NCI-H2171 (cell line): ENCODE measurements around the gene CDK2AP2.
A peak's percentile ranks its signal among the peaks of the same experiment; 100 is the strongest.
"Not testable (repeated sequence)": the region's sequence is repeated elsewhere in the genome, so short reads cannot be mapped to it uniquely, and the experiment has no call there.

ENCODE experiments used
- DNase-seq: peaks from one replicate; lab custom pipeline; 2025; lab: John Stamatoyannopoulos, UW

The CDK2AP2 gene, protein sequence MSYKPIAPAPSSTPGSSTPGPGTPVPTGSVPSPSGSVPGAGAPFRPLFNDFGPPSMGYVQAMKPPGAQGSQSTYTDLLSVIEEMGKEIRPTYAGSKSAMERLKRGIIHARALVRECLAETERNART

DNA sequence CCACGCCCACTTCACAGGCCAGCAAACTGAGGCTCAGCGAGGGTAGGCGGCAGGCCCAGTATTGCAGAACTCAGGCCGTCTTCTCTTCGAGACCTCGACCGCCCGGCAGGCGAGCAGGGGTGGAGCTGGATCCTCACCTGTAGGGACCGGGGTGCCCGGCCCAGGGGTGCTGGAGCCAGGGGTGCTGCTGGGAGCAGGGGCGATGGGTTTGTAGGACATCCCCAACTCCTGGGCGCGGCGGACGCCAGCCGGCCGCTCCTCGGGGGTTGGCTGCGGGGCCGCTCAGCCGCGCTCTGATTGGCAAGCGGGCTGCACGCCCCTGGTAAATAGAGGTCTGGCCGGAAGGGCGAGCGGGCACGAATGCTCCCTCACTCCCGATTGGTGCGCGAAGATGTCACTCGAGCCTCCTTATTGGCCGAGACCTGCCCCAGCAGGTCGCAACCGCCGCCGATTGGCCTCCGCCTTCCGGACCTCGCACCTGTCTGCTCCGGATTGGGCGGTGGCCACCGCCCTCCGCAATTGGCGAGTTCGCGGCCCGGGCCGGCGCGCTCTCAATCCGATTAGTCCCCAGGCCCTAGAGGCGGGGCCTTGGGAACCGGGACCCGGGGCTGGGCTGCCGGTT is at the start of gene CDK2AP2:
CDK2AP2 (minus strand) TSS at position 299 of the 622 bp plus-strand sequence; CDS start at position 219, 80 bp downstream.
- DNase-seq = peak; percentile 99

DNA sequence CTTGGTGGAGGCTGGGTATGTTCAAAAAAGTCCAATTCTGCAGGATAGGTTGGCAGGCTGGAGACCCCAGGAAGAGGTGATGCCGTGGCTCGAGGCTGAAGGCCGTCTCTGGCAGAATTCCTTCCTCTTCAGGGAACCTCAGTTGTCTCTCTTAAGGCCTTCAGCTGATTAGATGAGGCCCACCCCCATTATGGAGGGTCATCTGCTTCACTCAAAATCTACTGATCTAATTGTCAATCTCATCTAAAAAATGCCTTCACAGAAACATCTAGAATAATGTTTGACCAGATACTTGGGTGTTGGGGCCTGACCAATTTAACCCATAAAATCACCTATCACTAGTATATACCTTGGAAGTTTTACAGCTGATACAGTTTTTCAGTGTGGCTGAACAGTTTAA is 48.3 kb upstream of the CDK2AP2 start:
- DNase-seq = no peak

DNA sequence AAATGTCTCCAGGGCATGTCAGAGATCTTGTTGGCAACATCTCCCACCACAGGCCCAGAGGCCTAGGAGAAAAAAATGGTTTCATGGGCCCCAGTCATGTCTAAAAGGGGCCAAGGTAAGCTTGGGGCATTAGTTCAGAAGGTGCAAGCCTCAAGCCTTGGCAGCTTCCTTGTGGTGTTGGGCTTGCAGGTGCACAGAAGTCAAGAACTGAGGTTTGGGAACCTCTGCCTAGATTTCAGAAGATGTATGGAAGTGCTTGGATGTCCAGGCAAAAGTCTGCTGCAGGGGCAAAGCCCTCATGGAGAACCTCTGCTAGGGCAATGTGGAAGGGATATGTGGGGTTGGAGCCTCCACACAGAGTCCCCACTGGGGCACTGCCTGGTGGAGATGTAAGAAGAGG is 43.7 kb upstream of the CDK2AP2 start:
- DNase-seq = not testable (repeated sequence)

DNA sequence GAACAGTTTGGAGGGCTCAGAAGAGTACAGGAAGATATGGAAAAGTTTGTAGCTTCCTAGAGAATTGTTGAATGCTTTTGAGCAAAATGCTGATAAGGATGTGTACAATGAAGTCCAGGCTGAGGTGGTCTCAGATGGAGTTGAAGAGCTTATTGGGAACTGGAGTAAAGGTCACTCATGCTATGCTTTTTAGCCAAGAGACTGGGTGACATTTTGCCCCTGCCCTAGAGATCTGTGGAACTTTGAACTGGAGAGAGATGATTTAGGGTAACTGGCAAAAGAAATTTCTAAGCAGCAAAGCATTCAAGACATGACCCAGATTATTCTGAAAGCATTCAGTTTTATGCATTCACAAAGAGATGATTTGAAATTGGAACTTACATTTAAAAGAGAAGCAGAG is 43.2 kb upstream of the CDK2AP2 start:
- DNase-seq = no peak

DNA sequence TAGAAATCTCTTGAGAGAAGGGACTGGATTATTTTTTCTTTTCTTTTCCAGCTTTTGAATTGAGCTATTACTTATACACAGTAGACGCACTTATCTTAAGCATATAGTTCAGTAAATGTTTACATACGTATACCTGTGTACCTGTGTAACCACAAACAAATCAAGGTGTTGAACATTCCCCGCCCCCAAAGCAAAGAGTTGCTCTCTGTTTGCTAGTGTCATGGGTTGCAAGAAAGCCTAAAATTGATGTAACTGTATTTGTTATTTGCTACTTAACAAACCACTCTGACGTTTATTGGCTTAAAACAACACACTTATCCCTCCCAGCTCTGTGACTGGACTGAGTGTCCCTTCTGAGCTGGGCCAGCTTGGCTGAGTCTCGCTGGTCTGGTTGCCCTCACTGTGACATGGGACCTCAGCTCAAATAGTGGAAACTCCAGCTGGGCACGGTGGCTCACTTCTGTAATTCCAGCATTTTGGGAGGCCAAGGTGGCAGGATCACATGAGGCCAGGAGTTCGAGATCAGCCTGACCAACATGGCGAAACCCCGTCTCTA is 40.7 kb upstream of the CDK2AP2 start:
- no peak for DNase-seq

DNA sequence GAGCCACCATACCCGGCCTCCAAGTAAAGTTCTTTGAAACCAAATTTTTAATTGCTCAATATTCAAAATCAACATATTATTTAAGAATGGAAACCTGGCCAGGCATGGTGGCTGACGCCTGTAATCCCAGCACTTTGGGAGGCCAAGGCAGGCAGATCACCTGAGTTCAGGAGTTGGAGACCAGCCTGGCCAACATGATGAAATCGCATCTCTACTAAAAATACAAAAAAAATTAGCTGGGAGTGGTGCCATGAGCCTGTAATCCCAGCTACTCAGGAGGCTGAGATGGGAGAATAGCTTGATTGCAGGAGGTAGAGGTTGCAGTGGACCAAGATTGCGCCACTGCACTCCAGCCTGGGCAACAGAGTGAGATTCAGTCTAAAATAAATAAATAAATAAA is 40.1 kb upstream of the CDK2AP2 start:
- not testable (repeated sequence) for DNase-seq

DNA sequence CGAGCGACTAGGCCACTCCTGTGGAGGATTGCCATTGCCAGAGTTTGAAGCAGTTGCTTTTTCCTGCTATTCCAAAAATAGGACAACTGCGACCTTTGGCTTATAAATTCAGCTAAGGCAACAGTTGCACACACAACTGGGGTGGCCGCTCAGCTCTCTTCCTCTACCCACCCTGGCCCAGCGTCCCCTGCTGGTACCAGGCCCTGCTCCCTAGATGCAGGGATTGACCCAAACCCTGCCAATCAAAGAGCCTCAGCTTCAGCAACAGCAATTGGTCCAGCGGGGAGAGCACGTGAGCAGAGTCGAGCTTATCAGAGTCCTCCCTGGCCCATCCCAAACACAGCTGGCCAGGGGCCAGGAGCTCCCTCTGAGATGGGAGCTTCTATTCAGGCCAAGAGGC is 37.3 kb upstream of the CDK2AP2 start:
- DNase-seq = no peak

DNA sequence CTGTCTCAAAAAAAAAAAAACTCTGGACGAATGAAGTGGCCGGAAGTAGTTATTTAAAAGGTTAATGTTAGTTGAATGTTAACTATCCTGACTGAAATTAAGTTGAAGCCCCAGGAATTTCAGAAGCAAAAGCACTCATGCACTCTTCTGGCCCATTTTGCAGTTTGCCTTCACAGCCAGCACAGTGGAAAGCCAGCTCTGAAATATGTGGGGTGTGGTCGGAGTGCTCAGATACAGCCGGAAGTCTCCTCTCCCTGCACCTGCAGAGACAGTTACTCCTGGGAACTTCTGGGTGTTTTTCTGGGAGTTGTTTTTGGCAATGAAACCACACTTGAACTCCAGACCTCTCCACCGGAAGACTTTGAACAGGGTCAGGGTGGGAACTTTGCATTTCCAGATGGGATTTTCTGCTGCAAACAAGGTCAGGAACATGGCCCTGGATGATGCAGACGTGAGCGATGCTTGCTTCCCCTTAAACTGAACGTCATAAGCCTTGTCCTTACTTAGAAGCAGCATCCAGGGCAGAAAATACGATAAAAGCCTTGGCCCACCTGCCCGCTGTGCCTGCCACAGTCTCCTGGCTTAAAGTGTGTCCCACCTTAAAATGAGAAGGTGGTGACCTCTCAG is 36.8 kb upstream of the CDK2AP2 start:
- DNase-seq = no peak

DNA sequence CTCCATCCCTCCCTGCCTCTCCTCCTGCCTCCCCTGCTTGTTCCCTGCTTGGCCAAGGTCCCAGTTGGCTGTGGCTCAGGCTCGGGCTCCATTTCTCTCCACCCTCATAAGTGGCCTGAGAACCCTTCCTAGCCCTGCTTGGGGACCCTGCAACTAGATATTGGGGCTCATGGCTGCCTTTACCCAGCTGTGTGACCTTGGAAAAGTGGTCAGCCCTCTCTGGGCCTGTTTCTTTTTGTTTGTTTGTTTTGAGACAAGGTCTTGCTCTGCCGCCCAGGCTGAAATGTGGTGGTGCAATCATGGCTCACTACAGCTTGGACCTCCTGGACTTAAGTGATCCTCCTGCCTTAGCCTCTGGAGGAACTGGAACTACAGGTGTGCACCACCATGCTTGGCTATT is 35.6 kb upstream of the CDK2AP2 start:
- DNase-seq = no peak

DNA sequence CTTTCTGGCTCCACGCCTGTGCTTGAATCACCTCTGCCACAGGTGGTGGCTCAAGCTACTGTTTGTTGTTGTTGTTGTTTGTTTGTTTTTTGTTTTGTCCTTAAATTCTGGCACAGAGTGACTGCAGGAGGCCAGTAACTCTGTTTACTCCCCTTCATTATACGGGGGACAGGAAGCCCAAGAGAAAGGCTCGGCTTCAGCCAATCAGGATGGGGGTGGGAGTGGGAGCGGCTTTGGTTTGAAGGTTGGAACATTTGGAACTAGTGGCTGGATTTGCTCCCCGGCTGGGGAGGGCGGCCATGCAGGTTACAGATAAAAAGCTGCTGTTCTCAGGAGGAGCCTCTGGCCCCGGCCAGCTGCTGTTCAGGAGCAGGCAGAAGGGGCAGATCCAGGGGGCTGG is 35.0 kb upstream of the CDK2AP2 start:
- no peak for DNase-seq

DNA sequence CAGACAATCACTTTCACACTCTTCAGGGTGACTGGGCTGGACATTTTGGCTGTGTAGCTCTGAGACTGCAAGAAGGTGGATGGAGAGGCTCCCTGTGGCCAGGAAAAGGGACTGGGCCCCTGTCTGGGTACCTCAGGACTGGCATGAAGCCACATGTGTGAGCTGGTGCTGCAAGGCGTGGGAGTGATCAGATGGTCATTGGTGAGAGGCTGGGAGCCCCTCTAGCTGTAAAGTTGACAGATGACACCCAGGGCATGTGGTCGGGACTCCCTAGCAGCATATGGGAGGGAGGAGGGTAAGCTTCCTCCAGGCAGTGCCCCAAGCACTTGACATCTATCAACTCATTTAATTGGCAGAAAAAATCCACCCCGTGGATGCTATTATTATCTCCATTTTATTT is 34.2 kb upstream of the CDK2AP2 start:
- DNase-seq = no peak

DNA sequence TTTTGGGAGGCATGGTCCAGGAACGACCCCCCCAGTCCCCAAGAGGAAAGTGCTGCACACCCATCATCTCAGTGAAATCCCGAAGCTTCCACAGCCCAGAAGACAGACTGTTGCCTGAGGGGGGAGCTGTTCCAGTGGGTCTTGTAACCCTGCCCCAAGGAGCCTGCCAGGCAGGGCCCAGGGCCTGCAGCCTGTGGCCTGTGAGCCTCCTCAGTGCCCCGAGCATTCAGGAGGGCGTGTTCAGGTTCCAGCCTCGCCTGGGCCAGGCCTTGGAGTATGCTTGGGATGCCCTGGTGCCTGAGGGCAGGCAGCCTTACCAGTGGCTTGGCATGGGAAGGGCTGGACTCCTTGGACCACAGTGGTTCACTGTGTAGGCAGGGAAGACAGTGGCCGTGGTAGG is 33.2 kb upstream of the CDK2AP2 start:
- DNase-seq = no peak

DNA sequence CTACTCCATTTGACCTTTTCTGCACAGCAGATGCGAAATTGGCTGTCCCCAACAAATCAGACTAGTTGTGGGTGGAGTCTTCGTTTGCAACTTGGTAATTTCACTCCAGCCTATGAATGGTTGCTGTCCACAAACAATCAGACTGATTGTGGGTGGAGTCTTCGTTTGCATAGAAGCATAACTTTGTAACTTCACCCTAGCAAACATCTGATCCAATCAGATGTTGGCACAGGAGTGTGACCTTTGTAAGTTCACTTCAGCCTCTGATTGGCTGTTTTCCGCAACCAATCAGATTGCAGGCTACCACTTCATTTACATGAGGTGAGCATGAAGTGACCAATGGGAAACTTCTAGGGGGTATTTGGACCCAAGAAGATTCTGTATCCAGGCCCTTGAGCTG is 31.6 kb upstream of the CDK2AP2 start:
- no peak for DNase-seq

DNA sequence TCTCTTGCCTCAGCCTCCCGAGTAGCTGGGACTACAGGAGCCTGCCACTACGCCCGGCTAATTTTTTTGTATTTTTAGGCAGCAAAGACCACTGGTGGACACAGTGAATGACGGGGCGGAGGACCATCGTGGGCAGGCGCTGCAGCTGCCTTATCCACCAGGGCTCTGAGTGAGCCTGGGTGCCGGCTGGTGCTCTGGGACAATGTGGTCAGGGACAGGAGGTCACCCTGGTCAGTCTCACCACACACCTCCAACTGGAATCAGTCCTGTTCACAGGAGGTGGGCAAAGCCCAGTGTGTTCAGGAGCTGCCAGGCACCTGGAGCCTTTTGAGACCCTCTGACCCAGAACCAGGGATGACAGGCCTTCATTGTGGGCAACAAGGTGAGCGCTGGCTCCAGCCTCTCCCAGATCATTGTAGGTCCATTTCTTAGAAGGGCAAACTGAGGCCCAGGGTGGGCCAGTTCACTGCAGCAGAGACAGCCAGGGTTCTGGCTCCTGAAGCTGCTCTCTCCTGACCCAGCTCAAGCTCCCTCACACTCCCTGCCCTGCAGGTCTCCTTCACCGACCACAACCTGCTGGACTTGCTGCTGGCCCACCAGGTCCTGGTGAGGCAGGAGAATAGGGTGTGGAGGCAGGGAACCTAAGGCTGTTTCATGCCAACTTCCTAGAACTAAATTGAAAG is 31.0 kb upstream of the CDK2AP2 start:
- DNase-seq = no peak

DNA sequence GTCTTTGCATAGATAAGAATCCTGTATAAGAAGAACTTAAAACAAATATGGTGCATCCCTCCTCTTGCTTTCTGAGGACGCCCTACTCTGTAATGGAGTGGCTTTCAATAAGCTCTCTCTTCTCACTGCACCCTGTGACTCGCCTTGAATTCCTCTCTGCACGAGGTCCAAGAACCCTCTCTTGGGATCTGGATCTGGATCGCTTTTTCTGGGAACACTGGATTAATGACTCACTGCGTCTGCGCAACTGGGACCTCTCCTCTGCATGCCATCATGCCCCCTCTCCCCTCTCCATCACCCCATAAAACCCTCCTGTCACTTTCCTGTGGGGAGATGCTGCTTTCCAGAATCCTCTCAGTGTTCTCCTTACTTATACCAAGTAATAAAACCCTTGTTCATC is 30.3 kb upstream of the CDK2AP2 start:
- DNase-seq = no peak

DNA sequence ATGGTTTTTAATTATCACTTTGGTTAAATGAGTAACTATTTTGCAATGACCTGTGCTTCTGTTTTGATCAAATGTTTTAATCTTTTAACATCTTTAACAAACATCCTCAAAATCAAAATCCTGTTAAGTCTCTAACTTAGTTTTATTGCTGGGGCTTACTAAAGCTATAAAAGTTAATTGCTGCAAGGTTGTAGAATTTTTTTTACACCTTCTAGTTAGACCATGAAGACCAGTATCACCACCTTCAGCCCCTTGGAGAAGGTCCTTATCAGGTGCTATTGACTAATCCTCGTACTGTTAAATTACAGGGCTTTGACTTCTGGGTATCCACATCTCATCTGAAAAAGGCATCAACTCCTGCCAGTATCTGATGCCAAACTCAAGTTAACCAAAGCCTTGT is 27.6 kb upstream of the CDK2AP2 start:
- no peak for DNase-seq

DNA sequence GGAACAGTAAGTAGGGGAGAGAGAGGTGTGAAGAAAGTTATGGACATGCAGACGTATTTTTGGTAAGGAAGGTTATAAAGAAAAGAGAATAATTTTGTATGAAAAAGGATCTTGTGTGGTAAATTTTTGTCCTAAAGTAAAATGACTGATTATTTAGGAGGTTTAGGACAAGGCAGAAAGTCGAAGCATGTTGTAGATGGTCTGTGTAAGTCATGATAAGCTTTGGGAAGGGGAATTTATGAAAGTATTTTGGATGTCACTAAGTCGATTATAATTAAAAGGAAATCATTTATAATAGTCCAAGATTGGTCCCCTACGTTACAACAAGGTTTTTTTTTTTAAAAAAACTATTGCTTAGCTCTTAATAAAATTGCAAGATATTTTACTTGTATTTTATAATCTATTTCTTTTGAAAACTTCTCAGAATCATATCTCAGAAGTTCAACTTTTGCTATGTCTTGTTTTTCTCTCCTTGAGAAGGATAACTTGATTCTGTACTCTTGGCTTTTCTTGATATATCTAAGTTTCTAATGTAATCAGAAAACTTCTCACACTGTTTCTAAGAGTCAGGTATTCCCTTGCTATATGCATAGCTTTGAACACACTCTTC is 26.2 kb upstream of the CDK2AP2 start:
- DNase-seq = no peak

DNA sequence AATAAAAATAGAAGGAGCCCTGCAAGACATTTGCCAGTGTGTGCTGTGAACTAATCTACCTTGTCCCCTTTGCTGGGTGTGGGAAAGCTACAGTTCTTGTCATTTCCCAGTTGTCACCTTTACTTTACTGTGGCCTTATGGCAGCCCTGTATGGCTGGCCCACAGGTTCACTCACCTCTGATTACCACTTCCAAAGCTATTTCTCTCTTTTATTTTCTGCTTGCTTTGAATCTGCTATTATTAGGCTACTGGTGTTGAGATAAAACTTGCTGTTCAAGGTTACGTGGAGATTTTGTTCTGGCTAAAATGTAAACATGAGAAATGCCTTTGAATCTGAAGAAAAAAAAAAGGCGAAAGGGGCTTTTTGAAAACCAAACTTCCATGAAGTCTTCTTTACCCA is 24.9 kb upstream of the CDK2AP2 start:
- DNase-seq = no peak

DNA sequence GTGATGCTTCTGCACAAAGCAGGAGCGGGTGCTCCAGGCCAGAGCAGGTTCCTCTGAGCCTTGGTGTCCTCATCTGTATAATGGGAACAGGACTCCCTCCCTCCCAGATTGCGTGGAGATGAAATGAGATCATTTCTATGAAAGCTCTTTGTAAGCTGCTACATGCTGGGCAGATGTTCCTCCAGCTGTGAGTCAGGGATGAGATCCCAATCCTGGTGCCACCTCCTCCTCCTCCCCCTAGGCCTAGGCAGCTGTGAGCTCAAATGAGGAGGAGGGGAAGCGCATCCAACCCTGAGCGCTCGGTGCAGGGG is 22.3 kb upstream of the CDK2AP2 start:
- DNase-seq = no peak

DNA sequence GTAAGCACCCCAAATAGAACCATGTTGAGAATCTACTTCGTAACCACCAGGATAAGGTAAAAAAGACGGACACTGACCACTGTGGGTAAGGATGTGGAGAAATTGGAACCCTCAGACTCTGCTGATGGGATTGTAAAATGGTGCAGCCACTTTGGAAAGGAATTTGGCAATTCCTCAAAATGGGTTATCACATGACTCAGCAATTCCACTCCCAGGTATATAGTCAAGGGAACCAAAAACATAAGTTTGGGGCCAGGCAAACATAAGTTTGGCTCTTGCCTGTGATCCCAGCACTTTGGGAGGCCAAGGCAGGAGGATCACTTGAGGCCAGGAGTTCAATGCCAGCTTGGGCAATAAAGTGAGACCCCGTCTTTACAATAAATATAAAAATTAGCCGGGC is 20.4 kb upstream of the CDK2AP2 start:
- no peak for DNase-seq

DNA sequence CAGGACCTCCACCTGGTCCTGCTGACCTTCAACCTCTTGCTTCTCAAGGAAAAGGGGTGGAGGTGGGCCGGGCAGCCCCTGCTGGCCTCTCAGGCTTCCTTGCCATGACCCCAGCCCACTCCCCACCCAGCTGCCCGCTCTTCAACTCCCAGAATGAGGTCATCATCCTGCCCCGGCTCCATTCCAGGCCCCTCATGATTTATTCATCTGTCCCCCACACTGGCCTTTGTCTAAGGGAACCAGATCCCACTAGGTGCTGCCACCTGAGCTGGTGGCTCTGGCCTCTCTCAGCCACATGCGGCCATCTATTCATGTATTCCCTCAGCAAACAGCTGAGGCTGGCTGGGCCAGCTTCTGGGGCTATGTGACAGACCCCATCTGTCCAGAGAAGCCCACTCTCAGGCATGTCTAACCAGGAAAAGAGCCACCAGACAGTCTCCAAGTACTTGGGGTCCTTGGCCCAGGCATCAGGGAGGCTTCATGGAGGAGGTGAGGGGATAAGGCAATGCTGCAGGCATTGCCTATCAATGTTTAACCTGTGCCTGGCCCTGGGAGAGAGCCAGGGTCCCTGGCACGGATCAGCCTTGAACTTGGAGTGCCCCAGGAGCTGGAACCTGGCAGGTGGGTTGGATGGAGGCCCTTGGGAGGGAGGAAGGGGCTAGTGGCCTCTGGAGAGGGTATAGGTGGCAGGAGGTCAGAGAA is 17.5 kb upstream of the CDK2AP2 start:
- DNase-seq = no peak

DNA sequence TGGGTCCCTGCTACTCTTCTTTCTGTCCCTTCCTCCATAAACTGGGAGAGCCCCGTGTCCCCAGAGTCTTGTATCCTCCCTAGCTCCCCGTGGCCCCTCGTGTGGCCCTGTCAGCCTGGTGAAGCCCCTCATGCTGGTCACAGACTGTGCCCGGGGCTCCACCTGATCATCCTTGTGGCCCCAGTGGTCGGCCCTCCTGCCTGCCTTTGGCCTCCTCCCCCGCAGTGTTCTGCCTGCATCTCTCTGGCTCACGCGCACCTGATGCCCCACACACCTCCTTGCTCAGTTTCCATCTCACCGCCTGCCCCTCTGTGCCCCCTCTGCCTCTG is 16.5 kb upstream of the CDK2AP2 start:
- no peak for DNase-seq
